Measurements from ENCODE around the gene TBC1D23.
"Not testable (repeated sequence)": the region's sequence is repeated elsewhere in the genome, so short reads cannot be mapped to it uniquely, and the experiment has no call there.

DNA sequence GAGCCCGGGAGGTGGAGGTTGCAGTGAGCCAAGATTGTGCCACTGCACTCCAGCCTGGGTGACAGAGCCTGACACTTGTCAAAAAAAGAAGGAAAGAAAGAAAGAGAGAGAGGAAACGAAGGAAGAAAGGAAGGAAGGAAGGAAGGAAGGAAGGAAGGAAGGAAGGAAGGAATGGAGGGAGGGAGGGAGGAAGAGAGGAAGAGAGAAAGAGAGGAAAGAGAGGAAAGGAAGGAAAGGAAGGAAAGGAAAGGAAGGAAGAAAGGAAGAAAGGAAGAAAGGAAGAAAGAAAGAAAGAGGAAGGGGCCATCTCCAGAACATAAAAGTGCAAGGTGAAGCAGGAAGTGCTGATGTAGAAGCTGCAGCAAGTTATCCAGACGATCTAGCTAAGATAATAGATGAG is 31.6 kb upstream of the TBC1D23 start:
- TF ChIP-seq, protein P1, sequence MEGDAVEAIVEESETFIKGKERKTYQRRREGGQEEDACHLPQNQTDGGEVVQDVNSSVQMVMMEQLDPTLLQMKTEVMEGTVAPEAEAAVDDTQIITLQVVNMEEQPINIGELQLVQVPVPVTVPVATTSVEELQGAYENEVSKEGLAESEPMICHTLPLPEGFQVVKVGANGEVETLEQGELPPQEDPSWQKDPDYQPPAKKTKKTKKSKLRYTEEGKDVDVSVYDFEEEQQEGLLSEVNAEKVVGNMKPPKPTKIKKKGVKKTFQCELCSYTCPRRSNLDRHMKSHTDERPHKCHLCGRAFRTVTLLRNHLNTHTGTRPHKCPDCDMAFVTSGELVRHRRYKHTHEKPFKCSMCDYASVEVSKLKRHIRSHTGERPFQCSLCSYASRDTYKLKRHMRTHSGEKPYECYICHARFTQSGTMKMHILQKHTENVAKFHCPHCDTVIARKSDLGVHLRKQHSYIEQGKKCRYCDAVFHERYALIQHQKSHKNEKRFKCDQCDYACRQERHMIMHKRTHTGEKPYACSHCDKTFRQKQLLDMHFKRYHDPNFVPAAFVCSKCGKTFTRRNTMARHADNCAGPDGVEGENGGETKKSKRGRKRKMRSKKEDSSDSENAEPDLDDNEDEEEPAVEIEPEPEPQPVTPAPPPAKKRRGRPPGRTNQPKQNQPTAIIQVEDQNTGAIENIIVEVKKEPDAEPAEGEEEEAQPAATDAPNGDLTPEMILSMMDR (IDR thresholded peaks at IDR 0.05), result not testable (repeated sequence)
- not testable (repeated sequence) for TF ChIP-seq POLR2A (IDR thresholded peaks at IDR 0.05; ENCODE audit: low read depth); EP300 (IDR thresholded peaks at IDR 0.05); POLR2AphosphoS5 (IDR thresholded peaks at IDR 0.05)

All from esophagus muscularis mucosa (tissue), 4 donors.